Neuron (in vitro differentiated cells): Measurements from ENCODE around the gene QRFP.

Experiments
- H2AFZ ChIP-seq: one replicate; pipeline ENCODE4 v1.6.1; 2013; ENCODE audit warnings: low read depth, mild to moderate bottlenecking, inconsistent platforms, low read length, moderate library complexity
- H3K27me3 ChIP-seq: one replicate; pipeline ENCODE4 v1.6.1; 2013; ENCODE audit warnings: low read length; ENCODE audit not compliant: insufficient read depth
- H3K36me3 ChIP-seq: one replicate; pipeline ENCODE4 v1.6.1; 2013; ENCODE audit warnings: low read length; ENCODE audit not compliant: insufficient read depth
- H3K4me1 ChIP-seq: one replicate; pipeline ENCODE4 v1.6.1; 2013; ENCODE audit warnings: low read length; ENCODE audit not compliant: insufficient read depth
- H3K4me3 ChIP-seq: 2 replicates; pipeline ENCODE4 v1.5.1; 2013; ENCODE audit warnings: mild to moderate bottlenecking, low read length, moderate library complexity
- H3K9me3 ChIP-seq: one replicate; pipeline ENCODE4 v1.6.1; 2013; ENCODE audit warnings: low read length

Gene QRFP

DNA sequence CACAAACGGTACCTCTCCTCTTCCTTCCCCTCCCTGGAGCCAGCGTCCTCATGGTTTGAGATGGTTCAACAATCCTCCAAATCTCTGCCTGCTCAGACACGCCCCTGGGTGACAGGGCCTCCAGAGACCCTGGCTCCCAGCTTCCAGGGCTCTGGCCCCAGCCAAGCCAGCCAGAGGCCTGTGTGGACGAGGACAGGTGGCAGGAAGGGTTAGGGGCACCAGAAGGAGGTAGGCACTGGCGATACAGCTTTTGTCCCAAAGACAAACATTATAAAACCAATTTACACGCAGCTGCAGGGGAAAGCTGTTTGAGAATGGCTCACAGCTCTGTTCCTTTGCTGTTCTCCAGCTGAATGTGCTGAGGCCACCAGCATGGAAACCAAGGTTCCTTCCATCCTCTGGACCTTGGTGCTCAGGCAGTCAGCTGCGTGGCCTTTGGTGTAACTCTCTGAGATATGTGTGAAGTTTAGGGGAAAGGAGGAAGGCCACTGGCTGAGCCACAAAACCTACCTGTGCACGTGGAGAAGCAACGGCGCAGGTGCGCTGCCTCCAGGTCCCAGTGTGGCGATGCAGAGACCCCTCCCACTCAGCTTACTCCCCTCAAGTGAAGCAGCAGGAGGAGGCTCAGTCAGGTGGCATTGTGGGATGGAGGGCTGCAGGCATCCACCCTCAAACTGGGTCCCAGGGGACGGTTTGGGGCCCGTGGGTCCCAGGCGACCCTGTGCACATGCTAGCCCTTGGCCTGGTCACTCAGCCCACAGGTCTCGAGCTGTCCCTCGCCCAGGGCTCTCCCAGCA lies 4.3 kb upstream of the QRFP start:
- Histone ChIP-seq H3K36me3 (no peaks in the 10 kb centered on the region), H2AFZ (no peak overlapping the region), H3K9me3 (no peaks in the 10 kb centered on the region), H3K4me1 (peaks cover under 1% of the 10 kb centered on the region), H3K27me3 (peaks cover 24% of the 10 kb centered on the region), H3K4me3 (no peak overlapping the region)

DNA sequence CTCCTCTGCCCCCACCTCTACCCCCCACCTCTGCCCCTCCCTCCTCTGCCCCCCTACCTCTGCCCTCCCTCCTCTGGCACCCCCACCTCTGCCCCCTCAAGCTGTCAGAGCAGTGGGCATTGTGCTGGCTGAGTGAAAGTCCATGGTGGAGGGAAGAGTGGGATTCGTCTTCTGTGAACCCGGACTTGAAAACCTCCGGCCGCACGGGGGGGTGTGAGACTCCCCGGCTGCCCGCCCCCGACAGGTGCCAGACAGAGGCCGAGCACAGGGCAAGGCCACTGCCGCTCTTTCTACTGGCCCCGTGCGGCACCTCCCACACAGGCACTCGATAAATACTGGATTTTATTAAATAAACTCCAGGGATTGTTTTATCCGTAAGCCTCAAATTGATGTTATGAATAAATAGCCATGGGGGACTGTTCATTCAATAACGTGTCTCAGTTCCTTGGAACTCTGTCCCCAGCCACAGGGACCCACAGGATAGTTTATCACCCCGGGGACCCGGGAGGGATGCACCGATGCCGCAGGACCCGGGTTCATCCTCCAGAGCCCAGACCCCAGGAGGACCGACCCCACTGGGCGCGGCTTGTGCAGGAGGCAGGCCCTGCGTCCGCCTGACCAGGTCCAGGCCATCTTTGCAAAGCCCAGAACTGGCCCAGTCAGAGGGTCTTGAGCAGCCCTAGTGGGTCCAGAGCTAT lies 2.6 kb upstream of the QRFP start:
- no peak overlapping the region for H3K4me3 ChIP-seq
- no peak overlapping the region for H2AFZ ChIP-seq
- H3K27me3 ChIP-seq: peaks cover 22% of the 10 kb centered on the region
- no peaks in the 10 kb centered on the region for H3K9me3 ChIP-seq
- peaks cover 3% of the 10 kb centered on the region for H3K4me1 ChIP-seq
- peaks cover under 1% of the 10 kb centered on the region for H3K36me3 ChIP-seq

DNA sequence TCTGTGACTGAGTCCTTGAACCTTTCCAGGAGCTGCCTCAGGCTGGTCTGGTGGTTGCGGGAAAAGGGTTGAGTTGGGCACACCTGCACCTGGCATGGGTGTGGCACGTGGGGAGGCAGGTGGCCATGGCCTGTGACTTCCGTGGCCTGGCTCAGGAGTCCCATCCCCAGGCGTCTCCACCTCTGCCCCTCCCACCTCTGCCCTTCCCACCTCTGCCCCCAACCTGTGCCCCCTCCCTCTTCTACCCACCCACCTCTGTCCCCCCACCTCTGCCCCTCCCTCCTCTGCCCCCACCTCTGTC lies 1.9 kb upstream of the QRFP start:
- Histone ChIP-seq H2AFZ (no peak overlapping the region), H3K9me3 (no peaks in the 10 kb centered on the region), H3K27me3 (peaks cover 22% of the 10 kb centered on the region), H3K4me3 (no peak overlapping the region), H3K36me3 (peaks cover 8% of the 10 kb centered on the region), H3K4me1 (peaks cover 6% of the 10 kb centered on the region)

DNA sequence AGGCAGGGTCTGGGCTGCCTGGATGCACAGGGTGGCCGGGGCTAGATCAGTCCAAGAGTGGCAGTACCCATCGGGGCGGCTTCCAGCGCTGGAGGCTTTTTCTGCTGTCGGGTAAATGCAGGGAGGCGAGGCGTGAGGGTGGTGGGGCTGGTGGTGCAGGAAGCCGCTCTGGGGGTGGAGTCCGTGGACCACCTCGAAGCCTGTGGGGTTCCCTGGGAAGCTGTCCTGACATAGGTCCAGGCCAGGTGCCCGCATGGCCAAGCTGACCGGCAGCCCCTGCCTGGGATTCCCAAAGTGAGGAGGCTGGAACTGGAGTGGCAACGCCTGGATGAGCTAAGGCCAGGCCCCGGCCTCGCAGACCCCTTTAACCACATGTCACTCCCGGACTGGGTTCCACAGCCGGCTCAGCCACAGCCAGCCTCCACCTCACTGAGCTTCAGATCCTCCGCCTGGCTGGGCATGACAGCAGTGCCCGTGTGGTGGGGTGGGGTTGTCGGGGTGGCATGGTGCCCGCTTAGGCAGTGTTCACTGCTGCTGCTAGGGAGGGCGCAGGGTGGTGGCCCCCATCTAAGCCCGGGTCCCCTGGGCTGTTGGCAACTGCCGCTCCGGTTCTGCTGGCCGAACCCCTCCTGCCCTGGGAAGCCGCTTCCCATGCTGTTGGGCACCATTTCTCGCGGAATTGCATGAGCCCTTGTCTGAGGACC lies 1.4 kb upstream of the QRFP start:
- no peak overlapping the region for H2AFZ ChIP-seq
- no peak overlapping the region for H3K4me3 ChIP-seq
- peaks cover 13% of the 10 kb centered on the region for H3K36me3 ChIP-seq
- no peaks in the 10 kb centered on the region for H3K9me3 ChIP-seq
- H3K27me3 ChIP-seq: peaks cover 22% of the 10 kb centered on the region
- peaks cover 9% of the 10 kb centered on the region for H3K4me1 ChIP-seq

DNA sequence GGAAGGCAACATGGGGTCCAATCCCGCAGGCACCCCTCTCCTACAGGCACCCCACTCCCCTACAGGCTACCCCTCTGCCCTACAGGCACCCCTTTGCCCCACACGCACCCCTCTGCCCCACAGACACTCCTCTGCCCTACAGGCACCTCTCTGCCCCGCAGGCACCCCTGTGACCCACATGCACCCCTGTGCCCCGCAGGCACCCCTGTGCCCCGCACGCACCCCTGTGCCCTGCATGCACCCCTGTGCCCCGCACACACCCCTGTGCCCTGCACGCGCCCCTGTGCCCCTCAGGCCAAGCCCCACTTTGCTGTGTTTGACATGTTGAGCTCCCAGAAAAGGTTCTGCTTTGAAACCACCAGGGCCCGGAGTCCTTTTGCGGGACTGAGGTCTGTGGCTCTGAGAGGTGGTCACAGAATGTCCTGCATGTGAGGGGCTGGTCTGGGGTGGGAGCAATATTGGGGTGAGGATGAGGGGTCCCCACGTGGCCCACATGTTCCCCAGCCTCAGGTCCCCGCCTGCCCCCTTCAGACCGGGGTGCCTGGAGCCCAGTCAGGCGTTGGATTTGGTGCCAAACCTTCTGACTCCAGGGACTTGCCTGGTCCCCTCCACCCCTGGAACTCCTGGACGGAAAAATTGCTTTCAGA lies 616 bp upstream of the QRFP start:
- Histone ChIP-seq H3K27me3 (peaks cover 18% of the 10 kb centered on the region), H3K4me1 (peaks cover 17% of the 10 kb centered on the region), H3K36me3 (peaks cover 14% of the 10 kb centered on the region), H2AFZ (no peak overlapping the region), H3K4me3 (no peak overlapping the region), H3K9me3 (no peaks in the 10 kb centered on the region)

DNA sequence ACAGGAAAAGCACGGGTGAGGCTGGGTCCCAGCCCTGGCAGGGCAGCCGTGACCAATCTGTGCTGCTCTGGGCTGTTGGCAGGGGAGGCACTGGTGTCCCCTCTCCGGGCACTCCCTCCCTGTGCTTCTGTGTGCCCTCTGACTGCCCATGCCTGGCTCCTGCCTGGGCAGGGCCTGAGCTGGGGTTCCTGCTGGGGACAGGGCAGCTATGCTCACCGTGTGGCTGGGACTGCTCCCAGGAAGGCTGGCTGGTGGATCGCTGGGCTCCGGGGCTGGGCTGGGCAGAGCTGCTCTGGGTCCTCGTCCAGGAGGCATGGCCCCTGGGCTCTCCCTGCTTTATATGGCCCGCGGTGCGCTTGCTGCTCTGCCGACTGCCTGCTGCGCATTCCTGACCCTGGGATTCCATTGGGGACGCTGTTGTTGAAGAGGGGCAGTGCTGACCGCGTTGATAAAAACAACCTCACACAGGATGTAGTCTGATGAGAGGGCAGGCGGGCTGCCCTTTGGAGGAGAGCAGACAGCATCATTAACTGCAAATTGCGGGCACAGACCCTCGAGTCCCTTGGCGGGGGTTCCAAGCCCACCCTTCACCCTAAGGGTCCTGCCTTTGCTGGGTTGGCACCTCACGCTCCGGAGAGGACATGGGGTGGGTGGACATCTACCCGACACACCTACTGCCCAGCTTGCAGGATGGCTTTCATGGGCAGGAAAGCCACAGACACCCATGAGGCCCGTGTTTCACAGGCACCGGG lies 955 bp downstream of the QRFP start:
- peaks cover 6% of the 10 kb centered on the region for H3K27me3 ChIP-seq

DNA sequence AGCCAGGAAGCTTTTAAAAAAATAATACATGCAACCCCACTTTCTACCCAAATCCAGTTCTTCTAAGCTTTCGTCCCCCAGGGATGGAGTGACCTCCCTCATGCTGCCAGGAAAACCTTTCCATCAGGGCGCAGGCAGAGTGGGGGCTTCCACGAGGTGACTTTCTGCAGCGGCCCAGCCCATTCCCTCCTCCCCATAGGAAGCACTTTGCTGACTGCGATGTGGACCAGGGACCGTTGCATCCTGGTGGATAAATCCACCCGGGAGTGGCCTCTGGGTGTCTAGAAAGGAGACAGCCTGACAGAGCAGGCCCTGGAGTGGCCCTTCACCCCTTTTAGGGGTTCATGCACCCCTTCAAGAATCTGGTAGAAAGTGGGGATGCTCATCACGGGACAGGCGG lies 1.6 kb downstream of the QRFP start:
- Histone ChIP-seq H3K27me3 (peaks cover 2% of the 10 kb centered on the region), H3K9me3 (no peaks in the 10 kb centered on the region), H3K36me3 (peaks cover 18% of the 10 kb centered on the region), H3K4me3 (no peak overlapping the region), H3K4me1 (peaks cover 38% of the 10 kb centered on the region), H2AFZ (no peak overlapping the region)

More for the DNA sequence above, 955 bp downstream of the QRFP start:
- Histone ChIP-seq H2AFZ (no peak overlapping the region), H3K4me3 (no peak overlapping the region), H3K4me1 (peaks cover 33% of the 10 kb centered on the region), H3K9me3 (no peaks in the 10 kb centered on the region), H3K36me3 (peaks cover 14% of the 10 kb centered on the region)

DNA sequence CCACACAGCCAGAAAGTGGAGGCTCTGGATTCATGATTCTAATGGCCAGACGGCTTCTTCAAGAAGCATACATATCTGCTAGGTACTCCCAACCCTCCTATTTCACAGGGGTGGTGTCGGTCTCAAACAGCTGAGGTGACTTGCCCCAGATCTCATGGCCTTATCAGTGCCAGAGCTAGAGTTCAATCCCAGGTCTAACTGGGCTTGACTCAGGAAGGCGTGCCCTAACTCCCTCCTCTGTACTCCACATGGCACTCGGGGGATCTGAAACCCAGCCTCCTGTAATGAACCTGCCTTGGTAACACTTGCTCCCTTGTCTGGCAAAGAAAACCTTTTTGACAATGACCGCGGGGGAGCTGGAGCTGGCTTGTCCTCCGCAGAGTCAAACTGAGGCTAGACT lies 2.1 kb downstream of the QRFP start:
- Histone ChIP-seq H3K4me3 (no peak overlapping the region), H3K27me3 (no peaks in the 10 kb centered on the region), H3K36me3 (peaks cover 21% of the 10 kb centered on the region), H3K4me1 (peaks cover 39% of the 10 kb centered on the region), H2AFZ (no peak overlapping the region), H3K9me3 (no peaks in the 10 kb centered on the region)

DNA sequence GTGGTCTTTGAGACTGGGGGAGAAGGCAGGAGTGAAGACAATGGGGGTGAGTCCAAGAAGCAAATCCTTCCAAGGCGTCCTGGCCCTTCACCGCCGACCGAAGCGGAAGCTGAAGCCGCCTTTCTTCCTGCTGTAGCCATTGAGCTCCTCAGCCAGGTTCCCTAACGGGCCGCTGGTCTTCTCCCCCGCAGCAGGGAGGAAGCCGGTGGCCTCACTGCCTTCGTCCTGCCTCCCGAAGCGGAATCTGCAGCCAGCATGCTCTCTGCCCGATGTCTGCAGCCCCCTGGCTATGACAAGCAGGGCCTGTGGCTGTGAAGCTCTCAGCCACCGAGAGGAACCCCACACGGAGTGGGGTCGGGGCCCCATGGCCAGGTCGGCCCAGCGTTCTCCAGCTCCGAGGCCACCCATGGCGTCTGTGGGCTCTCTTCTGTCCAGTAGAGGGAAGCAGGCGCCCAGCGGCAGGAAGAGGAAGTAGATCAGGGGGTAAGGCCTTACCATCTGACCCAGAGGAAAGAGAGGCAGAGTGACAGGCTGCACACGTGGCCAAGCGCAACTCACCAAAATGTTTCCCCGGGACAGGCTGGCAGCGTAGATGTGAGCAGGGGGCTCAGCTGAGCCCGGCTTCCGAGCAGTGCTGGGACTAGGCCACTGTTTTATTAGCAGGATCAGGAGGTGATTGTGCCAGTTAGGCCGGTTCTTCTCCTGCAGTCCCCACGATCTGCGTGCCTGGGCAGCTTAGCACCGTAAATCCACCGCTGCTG lies 3.1 kb downstream of the QRFP start:
- Histone ChIP-seq H3K4me1 (peaks cover 39% of the 10 kb centered on the region), H3K36me3 (peaks cover 25% of the 10 kb centered on the region), H3K4me3 (no peak overlapping the region)

DNA sequence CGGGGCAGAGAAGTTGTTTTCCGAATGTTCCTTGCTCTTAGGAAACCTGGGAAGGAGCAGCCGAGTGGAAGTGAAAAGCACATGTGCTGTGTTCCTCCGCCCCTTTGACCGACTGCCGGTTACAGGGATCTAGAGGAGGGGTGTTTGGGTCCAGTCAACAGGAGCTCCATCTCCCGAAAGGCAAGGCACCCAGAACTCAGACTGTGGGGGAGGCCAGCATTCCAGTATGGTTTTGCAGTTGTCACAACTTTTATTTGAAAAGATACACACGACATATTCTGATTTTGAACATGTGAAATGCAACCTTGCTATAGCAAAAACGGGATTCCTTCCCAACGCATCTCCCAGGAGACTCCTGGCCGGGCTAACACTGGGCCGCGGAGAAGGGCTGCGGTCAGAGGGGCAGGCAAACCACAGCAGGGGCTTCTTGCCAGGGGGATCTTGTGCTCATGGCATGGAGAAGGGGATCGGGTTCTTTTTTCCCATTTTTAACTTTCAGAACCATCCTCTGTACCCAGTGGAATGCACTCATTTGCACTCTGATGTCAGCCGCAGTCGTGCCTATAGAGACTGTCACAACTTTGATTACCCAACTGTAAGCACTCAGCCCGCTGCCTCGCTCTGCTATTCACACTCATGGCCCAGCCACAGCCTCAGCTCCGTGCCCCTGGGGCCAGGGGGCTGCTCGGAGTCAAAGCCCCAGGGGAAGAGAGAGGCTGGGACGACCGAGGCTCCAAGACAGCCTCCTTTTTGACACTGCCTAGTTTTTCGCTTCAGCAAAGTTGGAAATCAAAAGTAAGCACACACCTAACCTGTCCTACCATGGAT lies 3.9 kb downstream of the QRFP start:
- Histone ChIP-seq H3K4me3 (no peak overlapping the region), H3K36me3 (peaks cover 33% of the 10 kb centered on the region), H2AFZ (no peak overlapping the region), H3K9me3 (no peaks in the 10 kb centered on the region), H3K27me3 (no peaks in the 10 kb centered on the region), H3K4me1 (peaks cover 39% of the 10 kb centered on the region)

More for the DNA sequence above, 3.1 kb downstream of the QRFP start:
- Histone ChIP-seq H3K27me3 (no peaks in the 10 kb centered on the region), H2AFZ (no peak overlapping the region), H3K9me3 (no peaks in the 10 kb centered on the region)

DNA sequence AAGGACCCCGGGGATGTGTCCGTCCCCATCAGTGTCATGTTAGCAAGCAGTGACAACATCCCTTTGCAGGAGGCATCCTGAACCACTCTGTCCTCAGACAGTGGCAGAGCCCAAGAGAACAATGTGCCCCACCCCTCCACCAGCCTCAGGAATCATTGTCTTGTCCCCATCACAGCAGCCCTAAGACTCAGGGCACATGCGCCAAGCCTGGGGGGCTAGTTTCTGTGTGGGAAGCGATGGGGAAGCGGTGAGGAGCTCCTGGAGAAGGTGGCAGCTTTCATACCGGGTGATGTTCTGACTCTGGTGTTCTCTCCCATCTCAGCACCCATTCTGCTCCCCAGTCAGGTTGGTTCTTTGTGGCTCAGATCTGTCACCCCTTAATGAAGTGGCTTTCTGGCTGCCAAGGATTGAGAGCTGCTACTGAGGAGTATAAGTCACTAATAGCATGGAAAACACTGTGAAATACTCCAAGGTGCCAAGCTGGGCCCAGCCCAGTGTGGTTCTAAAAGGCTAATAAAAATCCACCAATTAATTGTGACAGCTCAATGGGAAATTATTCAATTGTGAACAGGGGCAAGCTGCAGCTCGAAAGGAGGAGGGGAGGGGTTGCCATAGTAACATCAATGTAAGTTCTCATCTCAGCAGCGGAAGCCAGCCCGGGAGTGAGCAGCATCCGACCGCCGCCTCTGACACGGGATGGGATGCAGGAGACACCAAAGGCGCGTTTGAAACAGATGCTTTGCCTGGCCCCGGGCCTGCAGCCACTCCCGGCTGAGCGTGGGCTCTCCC lies 4.7 kb downstream of the QRFP start:
- no peaks in the 10 kb centered on the region for H3K27me3 ChIP-seq
- peaks cover 41% of the 10 kb centered on the region for H3K36me3 ChIP-seq
- H2AFZ ChIP-seq: no peak overlapping the region
- peaks cover 39% of the 10 kb centered on the region for H3K4me1 ChIP-seq
- H3K4me3 ChIP-seq: no peak overlapping the region
- H3K9me3 ChIP-seq: no peaks in the 10 kb centered on the region
